GM12891 (cell line): ENCODE data around the gene ARSK.

ENCODE experiments used
- PAX5 ChIP-seq: IDR thresholded peaks from 2 replicates; pipeline ENCODE4 v1.6.1; 2011; ENCODE audit warnings: low read length, moderate library complexity, mild to moderate bottlenecking; ENCODE audit not compliant: insufficient read depth, severe bottlenecking
- POLR2A ChIP-seq: IDR thresholded peaks from 2 replicates; pipeline ENCODE4 v1.6.1; 2011; ENCODE audit warnings: low read depth, low read length, control low read depth
- POLR2AphosphoS5 ChIP-seq: IDR thresholded peaks from 2 replicates; pipeline ENCODE4 v1.6.1; 2011; ENCODE audit warnings: low read depth, low read length, control low read depth
- SPI1 ChIP-seq: IDR thresholded peaks from 2 replicates; pipeline ENCODE4 v1.6.1; 2011; ENCODE audit warnings: low read depth, low read length, control low read depth
- TAF1 ChIP-seq: IDR thresholded peaks from 2 replicates; pipeline ENCODE4 v1.6.1; 2011; ENCODE audit warnings: low read depth, low read length, control low read depth

- TF ChIP-seq TAF1 (no peak), POLR2A (no peak), POLR2AphosphoS5 (no peak), SPI1 (no peak), PAX5 (no peak)
Observed at GRCh38 chr5:95511606-95512005, 43.3 kb upstream of the ARSK start.
